ENCODE data around the gene TRPM8. TPM values are rescaled to one million over a fixed set of nuclear protein-coding genes. Genes with fewer than 3 reads are reported as not detected.

TRPM8 gene
- total and polyA plus RNA-seq, 2 donors, result 0.19 to 0.59 TPM

DNA sequence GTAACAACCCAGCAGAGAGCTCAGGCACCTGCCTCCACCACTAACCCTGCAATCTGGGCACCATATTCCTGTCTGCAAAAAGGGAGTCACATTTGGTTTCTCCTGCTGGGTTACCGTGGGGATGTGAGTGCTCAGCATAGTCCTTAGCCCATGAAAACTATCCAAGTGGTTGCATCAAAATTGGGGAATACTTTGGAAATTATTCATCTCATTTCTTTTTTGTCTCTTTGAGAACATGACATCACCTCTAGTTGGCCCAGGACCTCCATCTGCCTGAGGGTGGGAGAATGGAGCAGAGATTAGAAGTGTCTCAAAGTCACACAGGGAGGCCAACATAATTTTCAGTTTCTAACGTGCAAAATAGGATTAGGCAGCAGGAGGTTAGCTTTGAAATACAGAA is 114.0 kb downstream of the TRPM8 start:
- WGBS, result 72% methylated on average over 2 of the region's 2 CpGs
- Histone ChIP-seq H3K27ac (ENCODE audit: low read depth in 1 of 2, low read length in 1 of 2) (no peak overlapping the region), H3K27me3 (ENCODE audit: control insufficient read depth in 2 of 2, insufficient read depth in 1 of 2, low read length in 1 of 2) (peaks cover 0 to 6% of the 10 kb centered on the region in 2 donors), H3K9me3 (ENCODE audit: control insufficient read depth in 2 of 2, insufficient read depth in 1 of 2, low read length in 1 of 2) (peaks cover 0 to 8% of the 10 kb centered on the region in 2 donors), H3K4me1 (ENCODE audit: control insufficient read depth in 2 of 2, insufficient read depth in 2 of 2, low read length in 2 of 2) (no peaks in the 10 kb centered on the region), H3K36me3 (ENCODE audit: control insufficient read depth in 2 of 2, insufficient read depth in 2 of 2, low read length in 1 of 2) (no peaks in the 10 kb centered on the region), H3K4me3 (ENCODE audit: low read length in 2 of 2) (no peak overlapping the region)
- no peak for DNase-seq (ENCODE audit: low read depth in 6 of 9, low spot score in 9 of 9)

DNA sequence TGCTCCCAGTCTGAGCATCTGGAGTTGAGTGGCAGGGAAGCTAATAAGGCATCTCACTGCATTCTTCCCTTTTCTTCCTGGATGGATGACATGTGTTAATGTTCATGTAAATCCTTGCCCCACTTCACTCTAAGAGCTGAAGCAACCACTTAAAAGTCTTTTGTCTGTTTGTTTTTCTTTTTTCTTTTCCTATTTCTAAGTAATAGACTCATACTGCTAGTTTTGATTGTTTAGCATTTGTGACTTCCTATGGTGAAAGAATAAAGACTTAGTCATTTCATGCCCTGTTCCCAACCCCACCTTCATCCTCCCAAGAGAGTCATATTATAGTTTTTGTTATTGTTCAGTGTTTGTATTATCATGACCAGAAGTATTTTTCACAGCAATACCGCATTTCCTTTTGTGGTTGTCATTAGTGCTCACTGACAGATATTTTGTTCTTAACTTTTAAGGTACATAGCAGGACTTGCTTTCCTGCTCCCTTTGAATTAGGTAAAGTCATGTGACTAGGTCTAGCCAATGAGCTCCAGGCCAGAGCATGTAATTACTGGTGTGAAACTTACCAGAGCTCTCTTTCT is 115.2 kb downstream of the TRPM8 start:
- Histone ChIP-seq H3K27ac (ENCODE audit: low read depth in 1 of 2, low read length in 1 of 2) (no peak overlapping the region), H3K4me3 (ENCODE audit: low read length in 2 of 2) (no peak overlapping the region), H3K27me3 (ENCODE audit: control insufficient read depth in 2 of 2, insufficient read depth in 1 of 2, low read length in 1 of 2) (peaks cover 0 to 2% of the 10 kb centered on the region in 2 donors), H3K9me3 (ENCODE audit: control insufficient read depth in 2 of 2, insufficient read depth in 1 of 2, low read length in 1 of 2) (peaks cover 0 to 8% of the 10 kb centered on the region in 2 donors), H3K4me1 (ENCODE audit: control insufficient read depth in 2 of 2, insufficient read depth in 2 of 2, low read length in 2 of 2) (no peaks in the 10 kb centered on the region), H3K36me3 (ENCODE audit: control insufficient read depth in 2 of 2, insufficient read depth in 2 of 2, low read length in 1 of 2) (no peaks in the 10 kb centered on the region)
- no peak for DNase-seq (ENCODE audit: low read depth in 6 of 9, low spot score in 9 of 9)
- 95% methylated on average over 1 of the region's 1 CpG for WGBS

DNA sequence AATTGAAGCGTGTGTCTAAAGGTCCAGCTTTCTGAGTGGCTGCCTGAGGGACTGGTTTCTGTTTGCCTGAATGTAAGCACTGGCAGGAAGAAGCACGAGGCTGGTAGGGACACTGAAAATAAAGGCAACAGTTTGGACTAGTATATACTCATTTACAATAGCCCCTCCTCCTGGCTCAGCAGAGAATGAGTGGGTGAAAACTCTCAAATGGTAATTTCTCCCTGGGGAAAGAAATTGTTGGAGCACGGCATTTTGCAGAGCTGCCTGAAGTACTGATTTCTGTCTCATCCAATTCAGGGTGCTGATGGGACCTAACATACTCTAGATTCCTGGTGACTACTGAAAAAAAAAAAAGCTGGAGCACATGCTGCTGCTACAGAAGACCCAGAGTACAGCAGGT is 116.0 kb downstream of the TRPM8 start:
- H3K27me3 ChIP-seq (ENCODE audit: control insufficient read depth in 2 of 2, insufficient read depth in 1 of 2, low read length in 1 of 2), result no peaks in the 10 kb centered on the region
- no peaks in the 10 kb centered on the region for H3K4me1 ChIP-seq (ENCODE audit: control insufficient read depth in 2 of 2, insufficient read depth in 2 of 2, low read length in 2 of 2)
- no peak for DNase-seq (ENCODE audit: low read depth in 6 of 9, low spot score in 9 of 9)
- no peaks in the 10 kb centered on the region for H3K36me3 ChIP-seq (ENCODE audit: control insufficient read depth in 2 of 2, insufficient read depth in 2 of 2, low read length in 1 of 2)
- WGBS, result 85% methylated on average over 3 of the region's 3 CpGs
- peaks cover 0 to 8% of the 10 kb centered on the region in 2 donors for H3K9me3 ChIP-seq (ENCODE audit: control insufficient read depth in 2 of 2, insufficient read depth in 1 of 2, low read length in 1 of 2)
- no peak overlapping the region for H3K27ac ChIP-seq (ENCODE audit: low read depth in 1 of 2, low read length in 1 of 2)
- H3K4me3 ChIP-seq (ENCODE audit: low read length in 2 of 2), result no peak overlapping the region

DNA sequence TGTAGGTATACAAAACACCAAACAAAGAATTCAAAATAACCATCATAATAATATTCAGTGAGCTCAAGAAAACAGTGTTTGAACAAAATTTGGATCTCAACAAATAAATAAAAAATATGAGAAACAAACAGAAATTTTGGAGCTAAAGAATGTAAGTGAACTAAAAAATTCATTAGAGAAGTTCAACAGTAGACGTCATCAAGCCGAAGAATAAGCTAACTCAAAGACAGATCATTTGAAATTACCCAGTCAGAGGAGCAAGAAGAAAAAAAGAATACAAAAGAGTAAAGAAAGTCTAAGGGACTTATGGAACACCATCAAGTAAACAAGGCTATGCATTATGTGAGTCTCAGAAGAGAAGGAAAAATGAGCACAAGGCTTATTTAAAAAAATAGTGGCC is 116.7 kb downstream of the TRPM8 start:
- no peak overlapping the region for H3K4me3 ChIP-seq (ENCODE audit: low read length in 2 of 2)
- H3K9me3 ChIP-seq (ENCODE audit: control insufficient read depth in 2 of 2, insufficient read depth in 1 of 2, low read length in 1 of 2), result peaks cover 0 to 8% of the 10 kb centered on the region in 2 donors
- H3K27me3 ChIP-seq (ENCODE audit: control insufficient read depth in 2 of 2, insufficient read depth in 1 of 2, low read length in 1 of 2), result no peaks in the 10 kb centered on the region
- H3K4me1 ChIP-seq (ENCODE audit: control insufficient read depth in 2 of 2, insufficient read depth in 2 of 2, low read length in 2 of 2), result no peaks in the 10 kb centered on the region
- no peak for DNase-seq (ENCODE audit: low read depth in 6 of 9, low spot score in 9 of 9)
- over 99% methylated on average over 2 of the region's 2 CpGs for WGBS
- H3K36me3 ChIP-seq (ENCODE audit: control insufficient read depth in 2 of 2, insufficient read depth in 2 of 2, low read length in 1 of 2), result no peaks in the 10 kb centered on the region
- no peak overlapping the region for H3K27ac ChIP-seq (ENCODE audit: low read depth in 1 of 2, low read length in 1 of 2)

- H3K27me3 ChIP-seq (ENCODE audit: control insufficient read depth in 2 of 2, insufficient read depth in 1 of 2, low read length in 1 of 2), result peaks cover 0 to 2% of the 10 kb centered on the region in 2 donors
- H3K27ac ChIP-seq (ENCODE audit: low read depth in 1 of 2, low read length in 1 of 2), result no peak overlapping the region
- no peaks in the 10 kb centered on the region for H3K4me1 ChIP-seq (ENCODE audit: control insufficient read depth in 2 of 2, insufficient read depth in 2 of 2, low read length in 2 of 2)
- peaks cover 0 to 8% of the 10 kb centered on the region in 2 donors for H3K9me3 ChIP-seq (ENCODE audit: control insufficient read depth in 2 of 2, insufficient read depth in 1 of 2, low read length in 1 of 2)
- no peak overlapping the region for H3K4me3 ChIP-seq (ENCODE audit: low read length in 2 of 2)
- DNase-seq (ENCODE audit: low read depth in 6 of 9, low spot score in 9 of 9), result no peak
- WGBS, result 88% methylated on average over 2 of the region's 2 CpGs
- no peaks in the 10 kb centered on the region for H3K36me3 ChIP-seq (ENCODE audit: control insufficient read depth in 2 of 2, insufficient read depth in 2 of 2, low read length in 1 of 2)
These were observed 121.1 kb downstream of the TRPM8 start for GRCh38 chr2:234038076-234038802.

DNA sequence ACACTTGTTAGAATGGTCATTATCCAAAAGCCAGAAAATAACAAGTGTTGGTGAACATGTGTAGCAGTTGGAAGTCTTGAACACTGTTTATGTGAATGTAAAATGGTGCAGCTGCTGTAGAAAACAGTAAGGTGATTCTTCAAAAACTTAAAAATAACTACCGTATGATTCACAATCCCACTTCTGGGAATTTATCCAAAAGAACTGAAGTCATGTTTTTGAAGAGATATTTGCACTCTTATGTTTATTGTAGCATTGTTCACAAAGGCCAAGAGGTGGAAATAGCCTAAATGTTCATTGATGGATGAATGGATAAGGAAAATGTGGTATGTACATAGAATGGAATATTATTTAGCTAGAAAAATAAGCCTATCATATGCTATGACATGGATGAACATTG is 127.0 kb downstream of the TRPM8 start:
- Histone ChIP-seq H3K27me3 (ENCODE audit: control insufficient read depth in 2 of 2, insufficient read depth in 1 of 2, low read length in 1 of 2) (peaks cover 0 to 2% of the 10 kb centered on the region in 2 donors), H3K4me1 (ENCODE audit: control insufficient read depth in 2 of 2, insufficient read depth in 2 of 2, low read length in 2 of 2) (no peaks in the 10 kb centered on the region), H3K36me3 (ENCODE audit: control insufficient read depth in 2 of 2, insufficient read depth in 2 of 2, low read length in 1 of 2) (no peaks in the 10 kb centered on the region), H3K4me3 (ENCODE audit: low read length in 2 of 2) (no peak overlapping the region), H3K27ac (ENCODE audit: low read depth in 1 of 2, low read length in 1 of 2) (no peak overlapping the region), H3K9me3 (ENCODE audit: control insufficient read depth in 2 of 2, insufficient read depth in 1 of 2, low read length in 1 of 2) (no peaks in the 10 kb centered on the region)
- no peak for DNase-seq (ENCODE audit: low read depth in 6 of 9, low spot score in 9 of 9)
- 91% methylated on average over 1 of the region's 1 CpG for WGBS

DNA sequence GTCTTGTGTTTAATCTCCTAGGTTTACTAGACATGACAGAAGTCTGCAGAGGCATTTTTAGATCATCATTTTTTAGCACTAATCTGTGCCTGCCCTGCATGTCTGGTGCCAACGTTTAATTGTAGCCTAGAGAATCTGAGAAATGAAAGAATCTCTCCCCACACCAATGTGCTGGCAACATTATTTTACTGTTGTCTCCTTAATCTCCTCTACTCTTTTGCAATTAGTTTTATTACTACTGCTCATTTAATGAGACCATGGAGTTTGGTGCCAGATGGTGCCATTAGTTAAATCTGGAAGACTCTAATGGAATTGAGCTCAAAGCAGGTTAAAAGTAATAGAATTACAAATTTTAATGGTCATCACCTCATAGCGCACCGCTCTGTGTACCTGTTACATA is 129.3 kb downstream of the TRPM8 start:
- Histone ChIP-seq H3K4me1 (ENCODE audit: control insufficient read depth in 2 of 2, insufficient read depth in 2 of 2, low read length in 2 of 2) (no peaks in the 10 kb centered on the region), H3K27me3 (ENCODE audit: control insufficient read depth in 2 of 2, insufficient read depth in 1 of 2, low read length in 1 of 2) (peaks cover 0 to 2% of the 10 kb centered on the region in 2 donors), H3K36me3 (ENCODE audit: control insufficient read depth in 2 of 2, insufficient read depth in 2 of 2, low read length in 1 of 2) (no peaks in the 10 kb centered on the region), H3K9me3 (ENCODE audit: control insufficient read depth in 2 of 2, insufficient read depth in 1 of 2, low read length in 1 of 2) (no peaks in the 10 kb centered on the region), H3K4me3 (ENCODE audit: low read length in 2 of 2) (no peak overlapping the region), H3K27ac (ENCODE audit: low read depth in 1 of 2, low read length in 1 of 2) (no peak overlapping the region)
- 93% methylated on average over 3 of the region's 3 CpGs for WGBS
- DNase-seq (ENCODE audit: low read depth in 6 of 9, low spot score in 9 of 9), result no peak

DNA sequence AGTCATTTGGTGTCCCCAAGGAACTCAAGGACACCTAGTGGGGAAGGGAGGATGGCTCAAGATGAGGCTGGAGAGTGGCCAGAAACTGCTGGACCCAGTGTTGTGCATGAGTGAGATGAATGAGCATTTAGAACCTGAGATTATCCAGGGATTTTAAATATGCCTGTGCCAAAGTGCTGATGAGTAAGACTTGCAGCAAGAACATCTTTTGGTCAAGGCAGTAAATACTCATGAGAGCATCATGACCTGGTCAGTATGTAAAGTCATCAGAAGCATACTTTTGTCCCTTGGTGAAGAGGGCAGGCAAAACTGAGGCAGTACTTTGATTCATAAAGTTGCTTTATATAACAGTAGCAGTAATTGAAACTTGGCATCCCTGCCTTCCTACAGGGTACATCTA is 130.2 kb downstream of the TRPM8 start:
- no peak overlapping the region for H3K27ac ChIP-seq (ENCODE audit: low read depth in 1 of 2, low read length in 1 of 2)
- no peak overlapping the region for H3K4me3 ChIP-seq (ENCODE audit: low read length in 2 of 2)

DNA sequence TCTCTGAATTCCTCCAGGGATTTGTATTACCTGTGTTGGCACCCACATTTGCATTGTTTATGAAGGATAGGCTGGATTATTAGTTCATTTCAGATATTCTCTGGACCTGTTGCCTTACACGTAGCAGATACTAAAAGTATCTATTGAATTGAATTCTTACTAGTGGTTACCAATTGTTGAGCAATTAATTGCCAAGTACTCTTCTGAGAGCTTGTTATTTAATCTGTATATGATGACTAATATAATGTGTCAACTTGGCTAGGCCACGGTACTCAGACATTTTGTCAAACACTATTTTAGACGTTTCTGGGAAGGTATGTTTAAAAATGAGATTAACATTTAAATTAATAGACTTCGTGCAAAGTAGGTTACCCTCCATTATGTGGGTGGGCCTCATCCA is 130.9 kb downstream of the TRPM8 start:
- no peaks in the 10 kb centered on the region for H3K4me1 ChIP-seq (ENCODE audit: control insufficient read depth in 2 of 2, insufficient read depth in 2 of 2, low read length in 2 of 2)
- H3K27ac ChIP-seq (ENCODE audit: low read depth in 1 of 2, low read length in 1 of 2), result no peak overlapping the region
- WGBS, result 94% methylated on average over 4 of the region's 4 CpGs
- no peak for DNase-seq (ENCODE audit: low read depth in 6 of 9, low spot score in 9 of 9)
- H3K9me3 ChIP-seq (ENCODE audit: control insufficient read depth in 2 of 2, insufficient read depth in 1 of 2, low read length in 1 of 2), result no peaks in the 10 kb centered on the region
- no peaks in the 10 kb centered on the region for H3K27me3 ChIP-seq (ENCODE audit: control insufficient read depth in 2 of 2, insufficient read depth in 1 of 2, low read length in 1 of 2)
- no peaks in the 10 kb centered on the region for H3K36me3 ChIP-seq (ENCODE audit: control insufficient read depth in 2 of 2, insufficient read depth in 2 of 2, low read length in 1 of 2)
- no peak overlapping the region for H3K4me3 ChIP-seq (ENCODE audit: low read length in 2 of 2)

More for the DNA sequence above, 130.2 kb downstream of the TRPM8 start:
- H3K36me3 ChIP-seq (ENCODE audit: control insufficient read depth in 2 of 2, insufficient read depth in 2 of 2, low read length in 1 of 2), result no peaks in the 10 kb centered on the region
- no peaks in the 10 kb centered on the region for H3K9me3 ChIP-seq (ENCODE audit: control insufficient read depth in 2 of 2, insufficient read depth in 1 of 2, low read length in 1 of 2)
- DNase-seq (ENCODE audit: low read depth in 6 of 9, low spot score in 9 of 9), result no peak
- H3K4me1 ChIP-seq (ENCODE audit: control insufficient read depth in 2 of 2, insufficient read depth in 2 of 2, low read length in 2 of 2), result no peaks in the 10 kb centered on the region
- H3K27me3 ChIP-seq (ENCODE audit: control insufficient read depth in 2 of 2, insufficient read depth in 1 of 2, low read length in 1 of 2), result no peaks in the 10 kb centered on the region

Measured in thymus (tissue), 11 donors.